Pancreas (tissue), 10 donors: ENCODE data around the gene GOLGA8B. TPM values are rescaled to one million over a fixed set of nuclear protein-coding genes. Genes with fewer than 3 reads are reported as not detected.
"Not testable (repeated sequence)": the region's sequence is repeated elsewhere in the genome, so short reads cannot be mapped to it uniquely, and the experiment has no call there.

Source experiments
- ATAC-seq, 4 donors: fragments of 200-7000 bp; cut with Tn5 transposase; one replicate each; pipeline versions ENCODE4 v1.8.0 to v1.9.1; 2020; ENCODE audit warnings: mild to moderate bottlenecking in 4 of 4, moderate library complexity in 4 of 4
- DNase-seq, 6 donors: peaks; one replicate each; pipeline ENCODE4 v3.0.0-alpha.2; 2020
- FAIRE-seq: peaks from 2 replicates; lab custom pipeline; 2012; peaks lifted over from hg19 to GRCh38; lab: Jason Lieb, UNC
- H3K27ac ChIP-seq, 4 donors: fragments of 200-600 bp; sonication (generic); 1 replicate in 3 of 4; 2 replicates in 1 of 4; pipeline versions ENCODE4 v1.5.0 to v1.8.0; 2020
- H3K27me3 ChIP-seq, 4 donors: fragments of 200-600 bp; one replicate each; pipeline ENCODE4 v1.8.0; 2021
- H3K36me3 ChIP-seq, 3 donors: fragments of 200-600 bp; sonication (generic) in 1 of 3; one replicate each; pipeline versions ENCODE4 v1.5.0 to v1.8.0; 2020 to 2021
- H3K4me1 ChIP-seq, 3 donors: fragments of 200-600 bp; one replicate each; pipeline ENCODE4 v1.8.0; 2021
- H3K4me3 ChIP-seq, 4 donors: fragments of 200-600 bp; sonication (generic) in 2 of 4; one replicate each; pipeline versions ENCODE4 v1.5.0 to v1.8.0; 2020 to 2021
- H3K9me3 ChIP-seq, 4 donors: fragments of 200-600 bp; one replicate each; pipeline ENCODE4 v1.8.0; 2021
- WGBS, 2 donors: extraction: QIAGEN DNeasy Blood & Tissue Kit; methylation state at CpG; one replicate each; pipeline ENCODE4 v1.1.7; 2013; 5-methylcytosine and 5-hydroxymethylcytosine counted together
- intact Hi-C, 3 donors: fragments of 100-400 bp; cut with DNase I; formaldehyde crosslinking; loops; one replicate each; pipeline versions ENCODE4 v1.11.1 to v1.14.2; 2022
- polyA plus RNA-seq, 2 donors: library from polyadenylated mRNA; stranded (reverse); fragments of 200-250 nt; gene quantifications; one replicate each; pipeline ENCODE4 v1.2.3, GENCODE V29; 2013
- total RNA-seq, 6 donors: library from RNA; stranded (reverse); fragmentation: NEBNext Ultra II Directional in 4 of 6; extraction: Animal tissue kit (Norgen Biotek cat#: 25700) in 4 of 6; gene quantifications; one replicate each; pipeline versions ENCODE4 v1.2.1 to v1.2.4, GENCODE V29; 2021 to 2023
- TF ChIP-seq, protein P1 (sequence below), 4 donors: fragments of 200-600 bp; sonication (generic) in 3 of 4; IDR thresholded peaks; one replicate each; pipeline versions ENCODE4 v1.5.0 to v1.8.0; 2021; ENCODE audit warnings: antibody characterized with exemption in 4 of 4
- donor health status: healthy with polysubstance abuse.
- donor health status: DM: no; HTN: no; CAD: no; lungs with moderate emphysema.
- donor health status: DM: no; HTN: no; CAD: no.
- donor health status: control.
- donor health status: control.
- donor health status: Bipolar disorder and iron deficiency.
- donor health status: DM: yes; HTN: yes; CAD: no.
- donor health status: DM: no; HTN: no; CAD: no.
- donor health status: DM: no; HTN: no; CAD: no.
- donor health status: DM: yes; HTN: yes; CAD: no.

GOLGA8B gene
- total and polyA plus RNA-seq, 8 donors: 77.7 to 529 (median 130) TPM

DNA sequence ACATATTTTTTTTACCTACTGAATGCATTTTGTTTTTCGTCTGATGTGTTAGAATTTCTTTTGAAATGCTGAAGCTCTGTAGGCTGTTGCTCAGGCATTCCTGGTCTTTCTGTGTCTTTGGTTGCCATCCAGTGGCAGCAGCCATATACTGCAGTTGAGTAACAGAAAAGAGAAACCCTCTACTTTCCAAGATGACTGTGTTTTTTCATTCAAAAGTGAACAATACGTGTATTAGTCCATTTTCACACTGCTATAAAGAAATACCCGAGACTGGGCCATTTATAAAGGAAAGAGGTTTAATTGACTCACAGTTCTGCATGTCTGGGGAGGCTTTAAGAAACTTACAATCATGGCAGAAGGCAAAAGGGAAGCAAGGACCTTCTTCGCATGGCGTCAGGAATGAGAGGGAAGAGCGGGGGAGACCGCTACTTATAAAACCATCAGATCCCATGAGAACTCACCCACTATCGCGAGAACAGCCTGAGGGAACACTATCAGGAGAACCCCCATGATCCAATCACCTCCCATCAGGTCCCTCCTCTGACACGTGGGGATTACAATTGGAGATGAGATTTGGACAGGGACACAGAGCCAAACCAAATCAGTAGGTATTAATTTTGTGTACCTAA is 4.7 kb upstream of the GOLGA8B start:
- Histone ChIP-seq H3K4me3 (peak overlapping the region in 2 of 4 donors; percentile 13 to 21), H3K27ac (no peak overlapping the region), H3K27me3 (no peaks in the 10 kb centered on the region), H3K36me3 (no peaks in the 10 kb centered on the region), H3K4me1 (peaks cover 0 to 3% (median 0%) of the 10 kb centered on the region in 3 donors), H3K9me3 (no peaks in the 10 kb centered on the region)
- FAIRE-seq (peak; percentile 56), DNase-seq (peak in 4 of 6 donors; percentile 42 to 72 (median 50)), ATAC-seq (peak; percentile 41 to 83 (median 74))
- intact Hi-C loops: loop anchor here in 1 of 3 donors (5.0 kb wide), 1 partner anchor 246 kb away; the partner anchor contains the start of genes NOP10 and NUTM1
- TF ChIP-seq, protein P1, sequence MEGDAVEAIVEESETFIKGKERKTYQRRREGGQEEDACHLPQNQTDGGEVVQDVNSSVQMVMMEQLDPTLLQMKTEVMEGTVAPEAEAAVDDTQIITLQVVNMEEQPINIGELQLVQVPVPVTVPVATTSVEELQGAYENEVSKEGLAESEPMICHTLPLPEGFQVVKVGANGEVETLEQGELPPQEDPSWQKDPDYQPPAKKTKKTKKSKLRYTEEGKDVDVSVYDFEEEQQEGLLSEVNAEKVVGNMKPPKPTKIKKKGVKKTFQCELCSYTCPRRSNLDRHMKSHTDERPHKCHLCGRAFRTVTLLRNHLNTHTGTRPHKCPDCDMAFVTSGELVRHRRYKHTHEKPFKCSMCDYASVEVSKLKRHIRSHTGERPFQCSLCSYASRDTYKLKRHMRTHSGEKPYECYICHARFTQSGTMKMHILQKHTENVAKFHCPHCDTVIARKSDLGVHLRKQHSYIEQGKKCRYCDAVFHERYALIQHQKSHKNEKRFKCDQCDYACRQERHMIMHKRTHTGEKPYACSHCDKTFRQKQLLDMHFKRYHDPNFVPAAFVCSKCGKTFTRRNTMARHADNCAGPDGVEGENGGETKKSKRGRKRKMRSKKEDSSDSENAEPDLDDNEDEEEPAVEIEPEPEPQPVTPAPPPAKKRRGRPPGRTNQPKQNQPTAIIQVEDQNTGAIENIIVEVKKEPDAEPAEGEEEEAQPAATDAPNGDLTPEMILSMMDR (IDR thresholded peaks at IDR 0.05): peak; percentile 41 to 65 (median 60)
- WGBS, 2 donors: 9 to 10% methylated on average over 10 of the region's 10 CpGs

DNA sequence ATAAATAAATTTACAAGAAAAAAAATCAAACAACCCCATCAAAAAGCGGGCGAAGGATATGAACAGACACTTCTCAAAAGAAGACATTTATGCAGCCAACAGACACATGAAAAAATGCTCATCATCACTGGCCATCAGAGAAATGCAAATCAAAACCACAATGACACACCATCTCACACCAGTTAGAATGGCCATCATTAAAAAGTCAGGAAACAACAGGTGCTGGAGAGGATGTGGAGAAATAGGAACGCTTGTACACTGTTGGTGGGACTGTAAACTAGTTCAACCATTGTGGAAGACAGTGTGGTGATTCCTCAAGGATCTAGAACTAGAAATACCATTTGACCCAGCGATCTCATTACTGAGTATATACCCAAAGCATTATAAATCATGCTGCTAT is 2.5 kb upstream of the GOLGA8B start:
- H3K4me3 ChIP-seq, H3K4me1 ChIP-seq, DNase-seq, FAIRE-seq, ATAC-seq, H3K27ac ChIP-seq, H3K36me3 ChIP-seq, H3K27me3 ChIP-seq, H3K9me3 ChIP-seq: not testable (repeated sequence)
- 87 to 88% methylated on average over 4 of the region's 4 CpGs for WGBS, 2 donors
- intact Hi-C loops: loop anchor here in 1 of 3 donors (5.0 kb wide), 1 partner anchor 244 kb away; the partner anchor contains the start of genes NOP10 and NUTM1

DNA sequence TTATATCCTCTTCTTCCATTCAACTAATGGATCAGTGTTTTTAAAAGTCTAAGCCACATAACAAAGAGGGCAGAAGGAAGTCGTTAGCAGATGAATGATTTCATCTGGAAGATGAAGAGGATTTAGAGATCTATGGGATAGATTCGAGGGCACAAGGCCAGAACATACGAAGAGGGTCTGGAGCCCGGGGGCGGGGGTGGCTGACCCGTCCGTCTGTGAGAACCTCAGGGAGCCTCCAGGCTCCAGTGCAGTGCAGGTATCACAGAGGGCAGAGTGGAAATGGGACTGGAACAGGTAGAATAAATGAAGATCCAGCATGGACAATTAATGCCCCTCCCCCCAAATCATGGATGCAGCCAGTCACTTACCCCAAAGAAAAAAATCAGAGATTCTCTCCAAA is 1.5 kb upstream of the GOLGA8B start:
- ATAC-seq: no peak
- H3K4me3 ChIP-seq: no peak overlapping the region
- FAIRE-seq: no peak
- peaks cover 0 to 3% (median 0%) of the 10 kb centered on the region in 3 donors for H3K4me1 ChIP-seq
- peak in 1 of 6 donors; percentile 41 for DNase-seq
- intact Hi-C loops: loop anchor here in 1 of 3 donors (5.0 kb wide), 1 partner anchor 243 kb away; the partner anchor contains the start of genes NOP10 and NUTM1
- WGBS, 2 donors: 58 to 62% methylated on average over 7 of the region's 7 CpGs
- H3K9me3 ChIP-seq: no peaks in the 10 kb centered on the region
- TF ChIP-seq, protein P1 (IDR thresholded peaks at IDR 0.05): no peak
- H3K36me3 ChIP-seq: no peaks in the 10 kb centered on the region
- no peaks in the 10 kb centered on the region for H3K27me3 ChIP-seq
- no peak overlapping the region for H3K27ac ChIP-seq

DNA sequence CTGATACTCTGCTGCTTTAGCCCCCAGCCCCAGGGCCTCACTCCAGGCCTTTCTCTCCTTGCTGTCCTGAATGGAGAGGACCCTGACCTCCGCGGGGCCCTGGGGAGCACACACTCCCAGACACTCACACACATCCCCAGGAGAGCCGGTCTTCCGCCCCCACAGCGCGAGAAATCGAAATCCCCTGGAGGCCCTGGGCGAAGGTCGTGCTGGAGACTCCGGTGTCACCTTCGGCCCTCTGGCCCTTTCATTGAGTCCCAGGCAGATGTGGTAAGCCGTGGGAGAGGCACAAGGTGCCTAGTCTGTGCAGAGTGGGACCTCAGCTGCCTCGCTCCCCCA is 848 bp upstream of the GOLGA8B start:
- no peak for FAIRE-seq
- DNase-seq: peak in 1 of 6 donors; percentile 58
- Histone ChIP-seq H3K4me1 (peaks cover 0 to 3% (median 0%) of the 10 kb centered on the region in 3 donors), H3K27ac (no peak overlapping the region), H3K36me3 (no peaks in the 10 kb centered on the region), H3K27me3 (no peaks in the 10 kb centered on the region), H3K9me3 (no peaks in the 10 kb centered on the region), H3K4me3 (peak overlapping the region; percentile 70 to 99 (median 86))
- TF ChIP-seq, protein P1 (IDR thresholded peaks at IDR 0.05): no peak
- intact Hi-C loops: no loop called here
- ATAC-seq: no peak
- 16 to 28% methylated on average over 13 of the region's 13 CpGs for WGBS, 2 donors

DNA sequence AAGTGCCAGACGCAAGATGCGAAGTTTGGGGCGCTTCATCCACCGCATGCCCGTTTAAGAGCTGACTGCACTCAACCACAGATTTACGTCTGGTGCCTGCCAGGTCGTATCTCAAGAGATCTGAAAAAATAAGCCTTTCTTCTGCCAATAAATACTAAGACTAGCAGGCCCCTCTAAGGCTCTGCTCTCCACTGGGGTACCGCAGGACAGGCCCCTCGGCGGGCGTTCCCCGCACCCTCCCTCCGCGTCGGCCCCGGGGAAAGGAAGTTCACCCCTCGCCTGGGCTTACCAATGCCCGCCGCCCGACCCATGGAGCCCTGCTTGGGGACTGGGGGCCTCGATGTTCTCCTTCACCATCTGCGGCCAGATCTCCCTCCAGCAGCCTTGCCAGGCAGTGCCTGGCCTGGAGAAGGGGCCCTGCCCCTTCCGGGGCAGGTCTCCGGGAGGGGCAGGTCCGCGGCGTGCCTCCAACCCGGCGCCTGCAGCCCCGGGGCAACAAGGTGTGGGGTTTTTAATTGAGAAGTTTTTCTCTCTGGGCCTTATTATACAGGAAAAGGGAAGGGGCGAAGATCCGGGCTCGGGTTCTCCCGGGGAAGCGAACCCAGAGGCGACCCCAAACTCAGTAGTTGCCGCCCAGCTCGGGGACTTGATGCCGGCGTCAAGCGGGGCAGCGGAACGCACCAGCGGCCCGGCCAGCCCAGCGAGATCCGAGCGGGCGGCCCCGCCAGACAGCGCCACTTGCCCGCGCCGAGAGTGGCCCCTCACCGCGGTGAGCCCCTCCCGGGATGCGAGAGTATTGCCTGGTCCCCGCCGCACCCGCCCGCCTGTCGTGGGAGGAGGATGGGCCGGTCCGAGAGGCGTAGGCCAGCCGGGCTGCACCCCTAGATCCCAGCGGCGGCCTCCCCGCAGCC is 735 bp downstream of the GOLGA8B start:
- Histone ChIP-seq H3K9me3 (no peaks in the 10 kb centered on the region), H3K4me1 (peaks cover 0 to 3% (median 0%) of the 10 kb centered on the region in 3 donors), H3K27me3 (no peaks in the 10 kb centered on the region), H3K4me3 (peak overlapping the region; percentile 70 to 99 (median 86)), H3K36me3 (no peaks in the 10 kb centered on the region), H3K27ac (peak overlapping the region; percentile 47 to 70 (median 64))
- 1 to 2% methylated on average over 63 to 70 of the region's 70 CpGs for WGBS, 2 donors
- ATAC-seq (peak; percentile 63 to 79 (median 76)), DNase-seq (peak; percentile 51 to 85 (median 68)), FAIRE-seq (no peak)
- TF ChIP-seq, protein P1 (IDR thresholded peaks at IDR 0.05): no peak
- intact Hi-C loops: no loop called here

DNA sequence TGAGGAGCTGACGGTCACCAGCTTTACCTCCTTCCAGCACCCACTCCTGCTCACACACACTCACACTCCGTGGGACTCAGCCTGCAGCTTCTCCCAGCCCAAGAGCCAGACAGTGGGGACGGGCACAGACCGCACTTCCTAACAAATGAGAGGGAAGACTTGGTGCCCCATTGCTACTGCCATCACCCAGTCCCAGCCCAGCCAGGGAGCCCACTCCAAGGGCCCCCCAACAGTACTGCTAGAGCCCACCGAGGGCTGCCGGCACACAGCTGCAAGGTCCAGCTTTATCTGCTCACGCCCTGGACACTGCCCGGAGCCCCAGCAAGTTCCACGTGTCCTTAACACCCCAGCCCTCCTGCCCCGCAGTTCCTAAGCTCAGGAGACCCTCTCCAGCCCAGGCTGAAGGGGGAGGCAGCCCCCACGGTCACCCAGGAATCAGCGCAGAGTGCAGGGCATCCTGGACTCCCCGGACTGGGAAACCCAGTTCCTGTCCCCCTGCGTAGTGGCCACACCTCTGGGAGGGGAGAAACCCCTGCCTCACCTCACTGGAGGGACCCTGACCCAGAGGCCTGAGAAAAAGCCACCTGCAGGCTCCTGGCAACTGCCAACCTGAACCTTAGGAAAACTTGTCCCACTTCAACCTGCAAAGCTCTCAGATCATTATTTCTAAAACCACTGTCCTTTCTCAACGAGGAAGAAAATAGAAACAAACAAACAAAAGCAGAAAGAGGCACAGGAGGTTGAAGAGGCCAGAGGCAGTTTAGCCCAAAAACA is 1.6 kb downstream of the GOLGA8B start:
- H3K9me3 ChIP-seq, H3K36me3 ChIP-seq, H3K4me1 ChIP-seq, intact Hi-C loops, H3K27me3 ChIP-seq, FAIRE-seq: not testable (repeated sequence)
- DNase-seq: peak in 4 of 6 donors; percentile 36 to 76 (median 60)
- Histone ChIP-seq H3K4me3 (peak overlapping the region; percentile 70 to 99 (median 86)), H3K27ac (peak overlapping the region; percentile 47 to 70 (median 64))
- 21 to 28% methylated on average over 14 to 15 of the region's 15 CpGs for WGBS, 2 donors
- ATAC-seq: peak; percentile 22 to 53 (median 28)
